ENCODE data around the gene ZNF239.
"Not testable (repeated sequence)": the region's sequence is repeated elsewhere in the genome, so short reads cannot be mapped to it uniquely, and the experiment has no call there.

ZNF239 gene

GRCh38 chr10:43570971-43571370 lies 3.4 kb downstream of the ZNF239 start:
- DNase-seq (ENCODE audit: low read depth in 1 of 2, low spot score in 1 of 2), result no peak
- TF ChIP-seq JUND (IDR thresholded peaks at IDR 0.05; ENCODE audit: low read depth), result no peak
- in situ Hi-C loops (cut with HindIII; ENCODE audit: low pct_unique_long_range_greater_than_20kb, low sequenced_read_pairs), result no loop called here

- 0 out of 2 replicates have a peak, but pooled peaks have one; percentile 13 for TF ChIP-seq JUND (IDR thresholded peaks at IDR 0.05; ENCODE audit: low read depth)
- in situ Hi-C loops (cut with HindIII; ENCODE audit: low pct_unique_long_range_greater_than_20kb, low sequenced_read_pairs), result no loop called here
- DNase-seq (ENCODE audit: low read depth in 1 of 2, low spot score in 1 of 2), result peak; percentile 41 to 91
Observed at GRCh38 chr10:43569681-43570080, 4.7 kb downstream of the ZNF239 start.

- in situ Hi-C loops (cut with HindIII; ENCODE audit: low pct_unique_long_range_greater_than_20kb, low sequenced_read_pairs), result no loop called here
- no peak for DNase-seq (ENCODE audit: low read depth in 1 of 2, low spot score in 1 of 2)
- TF ChIP-seq JUND (IDR thresholded peaks at IDR 0.05; ENCODE audit: low read depth), result no peak
Observed at GRCh38 chr10:43557214-43557613, 17.2 kb downstream of the ZNF239 start.

GRCh38 chr10:43543746-43544145 lies 30.7 kb downstream of the ZNF239 start:
- DNase-seq (ENCODE audit: low read depth in 1 of 2, low spot score in 1 of 2); in situ Hi-C loops (cut with HindIII; ENCODE audit: low pct_unique_long_range_greater_than_20kb, low sequenced_read_pairs): not testable (repeated sequence)

- DNase-seq (ENCODE audit: low read depth in 1 of 2, low spot score in 1 of 2), result peak in 1 of 2 experiments; percentile 30
- in situ Hi-C loops (cut with HindIII; ENCODE audit: low pct_unique_long_range_greater_than_20kb, low sequenced_read_pairs), result no loop called here
Observed at GRCh38 chr10:43524434-43525247, 49.8 kb downstream of the ZNF239 start.

More at GRCh38 chr10:43524434-43525247, 49.8 kb downstream of the ZNF239 start:
- no peak for TF ChIP-seq JUND (IDR thresholded peaks at IDR 0.05; ENCODE audit: low read depth)

Measured in T47D (cell line).